G401.6 (cell line): ENCODE results near the gene UBE2U.
"Not testable (repeated sequence)": the region's sequence is repeated elsewhere in the genome, so short reads cannot be mapped to it uniquely, and the experiment has no call there.

Experiments
- FAIRE-seq: peaks from 2 replicates; lab custom pipeline; 2012; peaks lifted over from hg19 to GRCh38; lab: Jason Lieb, UNC

UBE2U gene

DNA sequence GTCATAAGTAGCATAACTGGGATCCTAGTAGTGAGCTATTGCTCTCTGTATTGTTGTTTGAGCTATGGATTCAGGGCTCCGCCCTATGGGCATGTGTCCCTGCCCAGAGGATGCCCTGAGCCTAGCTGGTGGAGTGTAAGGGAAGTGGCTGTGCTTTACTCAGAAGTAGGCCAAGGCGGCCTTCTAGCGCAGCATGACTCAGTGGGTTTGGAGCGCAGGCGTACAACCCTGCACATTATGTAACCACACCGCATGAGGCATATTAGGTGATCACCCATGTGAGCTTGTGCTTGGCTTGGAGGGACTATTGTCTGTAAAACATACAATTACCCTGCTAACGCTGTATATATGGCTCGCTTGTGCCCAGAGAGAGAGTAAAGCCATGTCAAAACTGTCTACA, 11.1 kb upstream of the UBE2U start:
- FAIRE-seq = no peak

DNA sequence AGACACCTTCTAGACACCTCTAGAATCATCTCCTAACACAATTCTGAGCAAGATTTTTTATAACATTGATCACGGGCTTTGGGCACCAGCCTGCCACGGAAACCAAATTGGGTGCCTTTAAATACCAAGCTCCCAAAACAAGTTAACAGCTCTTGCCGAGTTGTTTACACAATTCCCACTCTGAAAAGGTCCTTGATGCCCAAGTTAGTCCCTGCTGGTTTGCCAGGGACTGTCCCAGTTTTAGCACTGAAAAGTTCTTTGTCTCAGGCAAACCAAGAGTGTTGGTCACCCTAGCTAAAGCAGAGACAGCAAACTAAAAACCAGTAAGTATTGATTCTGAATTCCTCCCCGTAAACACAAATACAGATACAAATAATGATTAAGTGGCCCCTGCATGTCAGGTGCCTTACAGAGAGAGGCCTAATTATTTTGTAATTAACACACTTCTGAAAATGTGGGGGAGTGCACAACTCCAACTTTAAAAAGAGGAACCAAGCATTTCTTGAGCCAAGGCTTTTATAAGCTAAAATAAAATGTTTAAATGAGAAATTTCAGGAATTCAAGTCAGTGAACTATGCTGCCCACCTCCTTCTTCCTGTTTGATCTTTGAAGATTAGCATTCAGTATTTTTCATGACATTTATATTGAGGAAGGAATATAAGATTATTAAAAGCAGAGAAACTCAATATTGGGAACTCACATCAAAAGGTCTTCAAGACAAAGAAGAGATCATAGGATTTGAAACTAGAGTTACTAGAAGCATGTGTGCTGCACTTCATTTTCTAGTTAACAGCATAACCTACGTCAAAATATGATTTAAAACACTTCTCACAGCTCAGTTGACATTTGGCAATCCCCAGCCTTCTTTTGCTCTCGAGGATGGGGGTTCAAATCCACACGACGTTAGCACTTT, 9.0 kb upstream of the UBE2U start:
- no peak for FAIRE-seq

DNA sequence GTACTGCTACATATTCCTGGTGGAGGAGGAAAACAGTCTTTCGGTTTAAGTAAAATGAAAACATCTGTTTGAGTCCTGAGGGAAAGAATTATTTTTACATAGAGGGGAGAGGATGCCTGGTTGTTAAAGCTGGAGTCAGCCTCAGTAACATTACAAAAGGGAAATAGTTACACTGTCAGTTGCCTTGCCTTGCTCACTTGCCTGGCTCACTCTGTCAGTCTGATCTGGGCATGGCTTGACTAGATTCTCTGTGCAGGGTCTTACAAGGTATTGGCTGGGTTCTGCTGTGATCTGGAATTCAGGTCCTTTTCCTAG, 8.4 kb upstream of the UBE2U start:
- FAIRE-seq = no peak

DNA sequence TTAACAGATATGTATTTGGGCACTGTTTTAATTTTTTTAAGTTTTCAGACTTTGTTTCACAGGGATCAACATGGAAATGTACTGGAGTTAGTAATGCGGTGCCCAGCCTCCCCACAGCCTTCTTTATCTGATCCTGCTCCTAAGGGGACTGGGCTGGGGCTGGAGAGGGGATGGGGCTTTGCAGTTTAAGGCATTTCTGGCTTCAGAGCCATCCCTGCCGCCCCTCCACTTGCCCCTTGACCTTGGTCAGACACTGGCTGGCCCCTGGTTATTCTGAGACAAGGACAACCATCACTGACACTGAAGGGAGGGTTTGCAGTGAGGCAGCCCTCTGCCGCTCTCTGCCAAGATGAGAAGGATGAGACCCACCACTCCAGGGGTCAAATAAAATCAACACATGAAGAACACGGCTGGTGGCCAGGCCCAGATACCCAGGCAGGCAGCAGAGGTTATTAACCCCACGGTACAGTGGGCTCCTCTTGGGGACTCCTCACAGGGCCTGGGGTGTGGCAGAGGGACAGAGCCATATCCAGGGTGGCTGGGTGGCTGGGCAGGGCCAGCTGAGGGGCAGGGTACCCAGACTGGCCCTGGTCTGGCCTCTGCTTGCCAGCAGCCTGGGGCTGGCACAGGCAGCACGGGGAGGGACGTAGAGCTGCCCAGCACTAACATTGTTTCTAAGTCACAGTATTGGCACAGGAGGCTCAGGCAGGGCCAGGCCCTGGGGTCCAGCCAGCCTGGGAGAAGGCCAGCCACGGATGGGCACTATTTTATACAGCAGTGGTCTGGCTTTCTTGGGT, 7.2 kb upstream of the UBE2U start:
- FAIRE-seq = no peak

DNA sequence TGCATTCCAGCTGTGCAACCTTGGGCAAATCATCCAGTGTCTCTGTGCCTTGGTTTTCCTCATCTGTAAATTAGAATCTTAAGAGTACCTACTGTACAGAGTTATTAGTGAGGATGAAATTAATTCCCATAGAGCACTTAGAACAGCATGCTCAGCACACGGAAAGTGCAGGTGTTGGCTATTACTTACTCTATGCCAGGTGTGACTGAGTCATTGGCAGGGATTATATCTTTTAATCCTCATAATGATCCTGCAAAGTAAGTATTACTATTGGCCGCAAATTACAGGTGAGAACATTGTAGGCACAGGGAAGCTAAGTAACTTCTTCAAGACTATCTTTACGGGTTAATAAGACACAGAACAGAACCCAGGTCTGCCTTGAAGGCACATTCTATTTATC, 6.3 kb upstream of the UBE2U start:
- FAIRE-seq = no peak

DNA sequence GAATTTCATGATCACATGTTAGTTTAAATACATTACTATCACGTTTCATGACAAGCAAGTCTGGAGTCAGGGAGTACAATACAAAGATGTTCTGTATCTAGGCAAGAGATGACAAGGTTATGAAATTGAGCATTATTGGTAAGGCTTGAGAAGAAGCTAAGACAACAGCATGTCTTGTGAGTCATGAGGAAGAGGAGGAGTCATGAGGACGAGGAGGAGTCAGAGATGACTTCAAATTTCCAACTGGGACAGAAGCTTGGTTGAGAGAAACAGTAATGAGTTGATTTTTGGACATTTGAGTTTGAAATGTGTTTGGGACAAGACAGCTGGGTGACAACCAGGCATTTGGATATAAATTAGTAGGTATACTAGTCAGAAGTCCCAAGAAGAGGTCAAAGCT, 4.3 kb upstream of the UBE2U start:
- no peak for FAIRE-seq

DNA sequence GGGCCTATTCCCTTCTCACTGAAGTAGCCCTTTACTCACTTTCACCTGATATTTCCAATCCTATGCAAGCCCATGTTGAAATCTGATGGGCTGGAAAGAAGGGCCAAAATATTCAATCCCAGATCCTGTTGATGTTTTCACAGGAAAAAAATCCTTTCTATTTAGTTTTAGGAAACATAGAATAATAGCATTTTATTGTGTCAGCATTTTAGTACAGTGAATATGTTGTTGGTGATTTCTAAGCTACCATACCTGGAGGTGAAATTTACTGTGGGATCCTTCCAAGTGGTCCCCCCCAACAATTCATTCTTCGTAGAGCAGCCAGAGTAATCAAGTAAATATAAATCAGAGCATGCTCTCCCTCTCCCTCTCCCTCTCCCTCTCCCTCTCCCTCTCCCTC, 3.4 kb upstream of the UBE2U start:
- FAIRE-seq = no peak

DNA sequence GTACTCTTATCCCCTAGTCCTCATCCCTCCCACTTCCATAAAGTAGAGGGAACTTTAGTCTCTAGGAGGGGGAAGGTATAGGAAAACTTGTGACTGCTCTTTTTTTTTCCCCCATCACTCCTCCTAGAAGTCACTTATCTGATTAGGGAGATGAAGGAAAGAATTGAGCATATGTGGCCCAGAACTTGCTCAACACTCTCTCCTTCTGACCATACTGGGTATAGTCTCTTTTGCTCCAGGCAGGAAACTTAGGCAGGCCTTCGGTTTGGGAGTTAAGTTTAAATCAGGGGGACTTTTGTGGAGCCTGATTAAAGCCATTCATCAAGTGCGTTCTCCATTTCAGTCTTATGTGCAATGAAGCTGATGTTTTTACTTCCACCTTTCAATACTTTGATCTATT, 5.8 kb downstream of the UBE2U start:
- no peak for FAIRE-seq

DNA sequence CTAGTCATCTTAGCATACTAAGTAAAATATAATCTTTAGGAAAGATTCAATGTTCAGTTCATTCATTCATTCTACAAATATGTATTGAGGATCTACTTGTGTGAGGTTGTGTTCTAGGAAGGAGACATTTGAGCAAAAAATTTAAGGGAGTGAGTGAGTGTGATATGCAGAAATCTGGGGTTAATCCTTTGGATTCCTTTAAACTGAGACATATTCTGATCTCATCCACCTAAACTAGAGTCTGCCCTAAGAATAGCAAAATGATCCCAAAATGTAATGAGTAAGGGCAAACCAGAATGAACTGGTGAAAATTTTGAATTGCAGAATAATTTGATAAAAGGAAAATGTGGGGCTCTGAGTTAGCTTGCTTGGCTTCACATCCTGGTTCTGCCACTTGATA, 8.6 kb downstream of the UBE2U start:
- no peak for FAIRE-seq

DNA sequence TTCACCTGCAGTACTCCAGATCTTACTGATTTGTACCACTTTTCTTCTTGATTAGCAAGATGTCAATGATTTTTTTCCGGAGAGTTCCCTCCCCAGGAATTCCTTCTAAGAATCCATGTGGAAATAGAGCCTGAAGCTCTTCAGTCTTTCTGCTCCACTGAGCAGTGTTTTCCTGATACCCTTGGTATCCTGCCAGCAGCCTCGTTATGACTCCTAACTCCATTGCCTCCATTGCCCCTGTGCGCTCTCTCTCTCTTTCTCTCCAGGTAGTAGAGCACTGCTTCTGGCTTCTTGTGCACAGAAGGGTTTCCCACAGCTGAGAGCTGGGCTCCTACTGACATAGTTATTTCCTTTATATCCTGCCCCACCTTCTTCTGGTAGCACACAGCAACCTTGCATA, 12.2 kb downstream of the UBE2U start:
- FAIRE-seq = no peak

DNA sequence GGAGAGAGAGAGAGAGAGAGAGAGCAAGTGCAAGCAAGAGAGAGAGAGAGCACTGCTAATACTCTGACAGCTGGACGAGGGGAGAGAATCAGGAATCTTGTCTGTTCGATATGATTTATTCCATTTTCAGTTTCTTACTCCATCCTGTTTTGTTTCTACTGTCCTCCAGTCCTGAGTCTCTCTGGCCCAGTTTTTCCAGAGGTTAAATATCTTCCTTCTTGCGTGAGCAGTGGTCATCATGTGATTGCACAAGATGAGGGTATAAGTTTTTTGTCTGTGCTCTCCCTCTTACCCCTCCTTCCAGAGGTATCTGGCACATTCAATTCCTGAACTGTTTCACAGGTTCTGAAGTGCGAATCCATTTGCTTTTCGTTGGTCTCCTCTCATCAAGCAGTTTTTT, 16.8 kb downstream of the UBE2U start:
- no peak for FAIRE-seq

DNA sequence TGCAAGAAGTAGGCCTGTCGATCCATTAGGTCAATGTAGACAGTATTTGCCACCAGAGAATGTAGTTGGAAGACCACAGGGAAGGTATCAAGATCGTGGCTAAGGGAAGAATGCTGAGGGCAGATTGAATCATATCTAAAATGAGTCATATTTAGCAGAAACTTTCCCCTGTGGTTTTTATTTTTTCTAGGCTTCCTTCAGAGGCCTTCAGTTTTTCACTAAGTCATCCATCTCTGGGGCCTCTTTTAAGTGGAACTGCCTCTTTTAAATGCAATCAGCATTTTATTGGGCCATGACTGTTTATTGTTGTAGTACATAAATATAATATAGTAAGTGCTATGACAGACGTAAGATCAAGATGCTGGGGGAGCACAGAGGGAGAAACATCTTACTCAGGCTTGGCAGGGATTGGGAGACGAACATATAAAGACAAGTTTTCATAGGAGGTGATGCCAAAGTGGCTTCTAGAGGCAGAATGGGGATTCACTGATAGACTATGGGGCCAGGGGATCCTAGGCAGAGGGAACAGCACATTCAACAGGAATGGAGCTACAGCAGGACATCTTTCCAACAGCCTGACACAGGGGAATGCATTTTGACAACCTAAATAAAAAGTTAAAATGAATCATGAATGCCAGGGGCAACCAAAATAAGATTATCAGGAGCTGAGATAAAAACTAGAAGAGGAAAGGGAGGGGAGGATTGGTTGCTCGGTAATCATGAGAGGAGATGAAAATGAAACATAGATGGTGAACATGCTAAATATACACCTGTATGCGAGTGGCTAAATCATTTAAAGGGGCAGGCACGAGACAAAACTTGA, 20.1 kb downstream of the UBE2U start:
- FAIRE-seq = no peak

DNA sequence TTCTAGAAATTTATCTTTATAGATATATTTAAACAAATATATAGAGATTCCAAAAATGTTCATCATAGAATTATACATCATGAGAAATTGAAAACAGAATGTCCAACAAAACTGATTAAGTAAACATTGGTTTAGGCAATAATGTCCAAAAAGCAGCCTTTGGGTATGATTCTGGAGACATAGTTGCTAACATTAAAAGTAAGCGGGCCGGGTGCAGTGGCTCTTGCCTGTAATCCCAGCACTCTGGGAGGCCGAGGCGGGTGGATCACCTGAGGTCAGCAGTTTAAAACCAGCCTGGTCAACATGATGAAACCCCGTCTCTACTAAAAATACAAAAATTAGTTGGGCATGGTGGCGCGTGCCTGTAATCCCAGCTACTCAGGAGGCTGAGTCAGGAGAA, 20.8 kb downstream of the UBE2U start:
- not testable (repeated sequence) for FAIRE-seq

DNA sequence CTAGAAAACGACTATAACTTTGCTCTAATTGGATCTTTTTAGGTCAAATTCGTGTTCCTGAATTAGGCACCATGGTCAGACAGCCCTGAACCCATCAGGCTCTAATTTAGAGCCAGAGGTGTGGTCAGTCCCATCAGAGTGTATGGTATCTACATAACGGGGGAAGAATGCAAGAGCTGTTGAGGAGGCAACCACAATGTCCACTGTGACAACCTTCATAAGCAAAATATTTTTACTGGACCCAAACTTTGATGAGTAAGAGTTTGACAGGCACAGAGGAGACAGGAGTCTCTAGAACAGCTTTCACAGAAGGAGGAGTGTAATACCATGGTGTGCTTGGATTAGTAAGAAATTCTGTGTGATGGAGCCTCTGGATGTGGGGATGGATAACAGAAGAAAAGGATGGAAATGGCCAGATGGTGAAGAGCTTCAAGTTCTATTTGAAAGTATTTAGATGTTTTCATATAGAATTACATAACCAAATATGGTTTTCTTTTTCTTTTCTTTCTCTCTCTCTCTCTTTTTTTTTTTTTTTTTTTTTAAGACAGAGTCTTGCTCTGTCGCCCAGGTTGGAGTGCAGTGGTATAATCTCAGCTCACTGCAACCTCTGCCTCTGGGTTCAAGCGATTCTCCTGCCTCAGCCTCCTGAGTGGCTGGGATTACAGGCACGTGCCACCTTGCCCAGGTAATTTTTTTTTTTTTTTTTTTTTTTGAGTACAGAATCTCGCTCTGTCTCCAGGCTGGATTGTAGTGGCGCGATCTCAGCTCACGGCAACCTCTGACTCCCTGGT, 24.9 kb downstream of the UBE2U start:
- no peak for FAIRE-seq

DNA sequence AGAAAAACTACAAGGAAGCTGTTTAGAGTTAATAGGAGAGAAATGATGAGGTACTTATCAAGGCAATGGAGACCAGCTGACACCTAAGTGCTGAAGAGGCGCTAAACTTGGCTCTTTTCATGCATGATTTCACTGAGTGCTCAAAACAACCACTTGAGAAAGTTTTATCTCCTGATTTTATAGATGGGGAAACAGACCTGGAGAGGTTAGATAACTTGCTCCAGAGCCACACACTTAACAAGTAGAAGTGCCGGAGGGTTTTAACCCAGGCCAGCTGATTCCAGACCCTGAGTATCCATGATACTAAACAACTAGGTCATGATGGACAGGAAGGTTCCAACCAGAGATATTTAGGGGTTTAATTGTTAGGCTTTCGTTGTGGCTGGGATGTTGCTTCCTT, 25.9 kb downstream of the UBE2U start:
- FAIRE-seq = no peak

DNA sequence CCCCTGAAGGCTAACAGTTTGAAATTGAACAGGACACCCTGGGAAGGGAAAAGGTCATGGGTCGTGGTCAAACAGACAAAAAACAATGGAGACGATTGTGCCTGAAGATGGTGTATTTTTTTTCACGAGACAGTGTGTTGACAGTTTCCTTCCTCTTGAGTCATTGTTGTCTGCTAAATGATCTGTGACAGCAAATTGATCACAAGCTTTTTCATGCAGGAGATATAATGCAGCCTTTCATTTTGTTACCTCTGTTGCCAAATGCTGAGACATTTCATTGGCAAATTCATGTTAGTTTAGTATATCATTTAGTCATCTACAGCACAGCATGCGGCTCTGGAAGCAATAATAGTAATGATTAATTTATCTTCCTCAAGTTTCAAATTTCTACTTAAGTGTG, 27.7 kb downstream of the UBE2U start:
- no peak for FAIRE-seq

DNA sequence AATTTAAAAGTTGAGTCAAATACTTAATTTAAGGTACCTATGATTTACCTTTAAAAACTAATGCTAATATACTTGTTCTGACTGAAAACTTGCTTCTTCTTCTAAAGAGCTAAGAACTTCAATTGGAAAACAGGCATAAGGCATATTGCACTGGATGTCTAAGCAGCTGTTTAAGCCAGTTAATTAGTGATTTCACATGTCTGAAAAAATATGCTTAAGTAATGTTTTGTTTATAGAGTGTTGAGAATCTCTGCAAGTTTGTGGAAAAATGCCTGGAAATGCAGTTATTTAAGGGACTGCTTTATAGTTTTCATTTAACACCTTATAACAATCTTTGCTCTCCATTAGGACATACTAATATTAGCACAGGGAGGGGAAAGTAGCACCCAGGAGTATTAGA, 28.2 kb downstream of the UBE2U start:
- no peak for FAIRE-seq

DNA sequence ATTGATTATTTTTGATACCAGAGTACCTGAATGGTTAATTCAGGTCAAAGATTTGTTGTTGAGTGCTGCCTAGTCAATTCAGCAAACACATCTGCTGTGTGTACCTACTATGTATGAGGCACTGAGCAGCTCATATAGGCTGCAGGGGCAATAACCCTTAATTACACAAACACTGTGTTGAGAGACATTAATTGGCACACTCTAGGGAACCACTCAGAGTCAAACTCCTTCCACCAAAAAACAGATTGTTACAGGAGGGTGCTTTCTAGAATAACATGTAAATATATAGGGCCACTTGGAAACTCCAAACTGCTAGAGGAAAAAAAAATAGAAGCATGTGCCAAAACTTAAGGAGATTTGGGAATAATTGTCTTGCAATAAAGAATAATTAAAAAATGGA, 31.3 kb downstream of the UBE2U start:
- FAIRE-seq = no peak

DNA sequence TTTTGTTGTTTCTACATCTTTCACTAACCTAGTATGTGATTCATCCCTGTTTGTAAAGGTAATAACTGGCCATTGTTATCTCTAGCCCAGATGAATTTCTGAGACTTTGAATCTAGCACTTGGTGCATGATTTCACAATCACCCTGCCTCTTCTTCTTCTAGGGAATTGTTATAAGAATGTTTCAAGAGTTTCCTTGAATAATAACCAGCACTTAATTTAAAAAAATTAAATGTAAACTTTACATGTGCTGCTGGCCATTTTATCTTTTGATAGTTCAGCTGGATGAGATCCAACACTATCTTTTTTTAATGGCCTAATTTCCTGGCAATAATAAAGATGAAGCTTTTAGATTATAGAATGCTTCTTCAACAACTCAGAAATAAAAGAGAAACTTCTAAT, 31.8 kb downstream of the UBE2U start:
- FAIRE-seq = no peak

DNA sequence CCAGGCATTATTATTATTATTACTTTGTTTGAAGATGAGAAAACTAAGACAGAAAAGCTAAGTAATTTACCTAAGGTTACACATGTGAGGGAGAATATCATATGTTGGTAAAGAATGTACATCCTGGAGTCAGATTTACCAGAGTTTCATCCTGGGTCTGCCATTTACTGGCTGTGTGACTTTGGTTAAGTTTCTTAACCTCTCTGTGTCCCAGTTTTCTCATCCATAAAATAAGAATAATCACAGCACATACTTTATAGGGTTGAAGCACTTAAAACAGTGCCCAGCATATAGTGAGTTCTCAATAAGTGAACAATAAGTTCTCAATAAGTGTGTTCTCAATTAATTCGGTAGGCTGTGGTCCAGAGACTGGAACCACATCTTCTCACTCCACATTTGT, 32.5 kb downstream of the UBE2U start:
- FAIRE-seq = no peak

DNA sequence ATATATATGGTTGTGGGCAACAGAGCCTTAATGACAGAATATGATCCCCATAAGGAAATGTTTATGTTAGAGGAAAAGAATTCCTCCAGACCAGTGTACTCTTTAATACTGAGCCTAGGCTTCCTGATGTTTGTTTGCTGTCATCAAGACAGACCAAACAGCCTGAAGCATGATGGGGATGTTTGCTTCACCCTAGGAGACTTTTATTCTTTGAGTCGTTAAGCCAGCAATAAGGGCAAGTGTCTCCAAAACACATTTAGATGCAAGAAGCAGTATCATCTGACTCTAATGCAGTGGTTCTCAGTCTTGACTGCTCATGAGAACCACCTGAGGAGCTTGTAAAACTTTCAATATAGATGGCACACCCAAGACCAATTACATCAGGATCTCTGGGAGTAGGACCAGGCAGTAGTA, 33.1 kb downstream of the UBE2U start:
- FAIRE-seq = no peak

DNA sequence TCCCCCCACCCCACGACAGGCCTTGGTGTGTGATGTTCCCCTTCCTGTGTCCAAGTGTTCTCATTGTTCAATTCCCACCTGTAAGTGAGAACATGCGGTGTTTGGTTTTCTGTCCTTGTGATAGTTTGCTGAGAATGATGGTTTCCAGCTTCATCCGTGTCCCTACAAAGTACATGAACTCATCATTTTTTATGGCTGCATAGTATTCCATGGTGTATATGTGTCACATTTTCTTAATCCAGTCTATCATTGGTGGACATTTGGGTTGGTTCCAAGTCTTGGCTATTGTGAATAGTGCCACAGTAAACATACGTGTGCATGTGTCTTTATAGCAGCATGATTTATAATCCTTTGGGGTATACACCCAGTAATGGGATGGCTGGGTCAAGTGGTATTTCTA, 36.1 kb downstream of the UBE2U start:
- not testable (repeated sequence) for FAIRE-seq
